SK-N-MC (cell line): Measurements from ENCODE around the gene PLPPR4.
"Not testable (repeated sequence)": the region's sequence is repeated elsewhere in the genome, so short reads cannot be mapped to it uniquely, and the experiment has no call there.

Experiments
- EZH2 ChIP-seq: fragments of 200-600 bp; sonication (generic); IDR thresholded peaks from one replicate; pipeline ENCODE4 v1.6.1; 2017; ENCODE audit warnings: antibody characterized with exemption
- FOXP2 ChIP-seq: optimal IDR thresholded peaks from 2 replicates; pipeline ENCODE3; 2011; ENCODE audit warnings: mild to moderate bottlenecking, moderate library complexity; ENCODE audit not compliant: insufficient read depth; ENCODE audit errors: extremely low read length, control extremely low read depth
- POLR2AphosphoS5 ChIP-seq: IDR thresholded peaks from 2 replicates; pipeline ENCODE4 v1.6.1; 2012; ENCODE audit warnings: mild to moderate bottlenecking, low read depth, low read length, borderline replicate concordance

DNA sequence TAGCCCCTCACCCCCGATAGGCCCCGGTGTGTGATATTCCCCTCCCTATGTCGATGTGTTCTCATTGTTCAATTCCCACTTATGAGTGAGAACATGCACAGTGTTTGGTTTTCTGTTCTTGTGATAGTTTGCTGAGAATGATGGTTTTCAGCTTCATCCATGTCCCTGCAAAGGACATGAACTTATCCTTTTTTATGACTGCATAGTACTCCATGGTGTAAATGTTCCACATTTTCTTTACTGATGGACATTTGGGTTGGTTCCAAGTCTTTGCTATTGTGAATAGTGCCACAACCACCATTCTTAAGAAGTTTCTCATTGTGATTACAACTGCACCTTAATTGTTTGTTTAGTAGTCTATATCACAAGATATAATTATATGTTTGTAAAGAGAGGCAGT is 3.9 kb upstream of the PLPPR4 start:
- TF ChIP-seq EZH2, POLR2AphosphoS5, FOXP2: not testable (repeated sequence)
